Thymus (tissue), 11 donors: Measurements from ENCODE around the gene KRT16. TPM values are rescaled to one million over a fixed set of nuclear protein-coding genes. Genes with fewer than 3 reads are reported as not detected.

Source experiments
- DNase-seq, 9 donors: peaks; one replicate each; pipeline ENCODE4 v3.0.0-alpha.2; 2013; ENCODE audit warnings: low spot score in 9 of 9, low read depth in 6 of 9, missing footprints in 1 of 9
- H3K27ac ChIP-seq, 2 donors: one replicate each; pipeline ENCODE4 v1.5.1; 2013; ENCODE audit warnings: control low read depth in 1 of 2, low read depth in 1 of 2, low read length in 1 of 2, mild to moderate bottlenecking in 1 of 2, moderate library complexity in 1 of 2
- H3K27me3 ChIP-seq, 2 donors: one replicate each; pipeline ENCODE4 v1.5.1; 2013; ENCODE audit warnings: low read length in 1 of 2; ENCODE audit not compliant: control insufficient read depth in 2 of 2, insufficient read depth in 1 of 2
- H3K36me3 ChIP-seq, 2 donors: one replicate each; pipeline ENCODE4 v1.5.1; 2013; ENCODE audit warnings: low read length in 1 of 2, mild to moderate bottlenecking in 1 of 2, moderate library complexity in 1 of 2; ENCODE audit not compliant: control insufficient read depth in 2 of 2, insufficient read depth in 2 of 2
- H3K4me1 ChIP-seq, 2 donors: one replicate each; pipeline ENCODE4 v1.5.1; 2013; ENCODE audit warnings: low read length in 2 of 2; ENCODE audit not compliant: control insufficient read depth in 2 of 2, insufficient read depth in 2 of 2
- H3K4me3 ChIP-seq, 2 donors: one replicate each; pipeline ENCODE4 v1.5.1; 2013; ENCODE audit warnings: low read length in 2 of 2, control low read depth in 1 of 2, mild to moderate bottlenecking in 1 of 2
- H3K9me3 ChIP-seq, 2 donors: one replicate each; pipeline ENCODE4 v1.5.1; 2013; ENCODE audit warnings: low read length in 1 of 2, mild to moderate bottlenecking in 1 of 2; ENCODE audit not compliant: control insufficient read depth in 2 of 2, insufficient read depth in 1 of 2
- WGBS: extraction: QIAGEN DNeasy Blood & Tissue Kit; methylation state at CpG from one replicate; pipeline ENCODE4 v1.1.7; 2013; 5-methylcytosine and 5-hydroxymethylcytosine counted together
- polyA plus RNA-seq: library from polyadenylated mRNA; stranded (reverse); fragments of 200-250 nt; gene quantifications from one replicate; pipeline ENCODE4 v1.2.3, GENCODE V29; 2013
- total RNA-seq: library from RNA; stranded (reverse); fragments of 120-200 nt; gene quantifications from one replicate; pipeline ENCODE4 v1.2.4, GENCODE V29; 2013
- donor health status: healthy.

Gene KRT16
- total and polyA plus RNA-seq, 2 donors, result 7.5 to 262 TPM

DNA sequence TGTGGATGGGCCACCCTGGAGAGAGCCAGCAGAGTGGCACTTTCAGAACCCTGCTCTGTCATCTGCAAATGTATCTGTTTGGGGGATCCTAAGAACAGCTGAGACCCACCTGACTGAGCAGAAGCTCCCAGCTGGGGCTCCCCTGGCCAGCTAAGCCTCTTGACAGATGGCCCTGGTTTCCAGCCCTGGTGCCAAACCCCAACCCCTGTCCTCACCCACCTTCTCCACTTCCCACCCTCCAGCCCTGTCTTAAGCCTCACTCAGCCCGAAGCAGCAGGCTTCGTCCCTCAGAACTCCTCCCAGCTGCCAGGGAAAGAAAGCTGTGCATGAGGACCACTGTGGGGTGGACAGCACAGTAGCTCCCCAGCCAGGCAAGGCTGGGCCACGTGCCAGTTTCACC lies 37.2 kb downstream of the KRT16 start:
- H3K36me3 ChIP-seq, result no peaks in the 10 kb centered on the region
- 82% methylated on average over 3 of the region's 3 CpGs for WGBS
- no peak for DNase-seq
- no peak overlapping the region for H3K4me3 ChIP-seq
- H3K27ac ChIP-seq, result no peak overlapping the region
- H3K27me3 ChIP-seq, result peaks cover 0 to 14% of the 10 kb centered on the region in 2 donors
- peaks cover 0 to 3% of the 10 kb centered on the region in 2 donors for H3K4me1 ChIP-seq
- H3K9me3 ChIP-seq, result no peaks in the 10 kb centered on the region

DNA sequence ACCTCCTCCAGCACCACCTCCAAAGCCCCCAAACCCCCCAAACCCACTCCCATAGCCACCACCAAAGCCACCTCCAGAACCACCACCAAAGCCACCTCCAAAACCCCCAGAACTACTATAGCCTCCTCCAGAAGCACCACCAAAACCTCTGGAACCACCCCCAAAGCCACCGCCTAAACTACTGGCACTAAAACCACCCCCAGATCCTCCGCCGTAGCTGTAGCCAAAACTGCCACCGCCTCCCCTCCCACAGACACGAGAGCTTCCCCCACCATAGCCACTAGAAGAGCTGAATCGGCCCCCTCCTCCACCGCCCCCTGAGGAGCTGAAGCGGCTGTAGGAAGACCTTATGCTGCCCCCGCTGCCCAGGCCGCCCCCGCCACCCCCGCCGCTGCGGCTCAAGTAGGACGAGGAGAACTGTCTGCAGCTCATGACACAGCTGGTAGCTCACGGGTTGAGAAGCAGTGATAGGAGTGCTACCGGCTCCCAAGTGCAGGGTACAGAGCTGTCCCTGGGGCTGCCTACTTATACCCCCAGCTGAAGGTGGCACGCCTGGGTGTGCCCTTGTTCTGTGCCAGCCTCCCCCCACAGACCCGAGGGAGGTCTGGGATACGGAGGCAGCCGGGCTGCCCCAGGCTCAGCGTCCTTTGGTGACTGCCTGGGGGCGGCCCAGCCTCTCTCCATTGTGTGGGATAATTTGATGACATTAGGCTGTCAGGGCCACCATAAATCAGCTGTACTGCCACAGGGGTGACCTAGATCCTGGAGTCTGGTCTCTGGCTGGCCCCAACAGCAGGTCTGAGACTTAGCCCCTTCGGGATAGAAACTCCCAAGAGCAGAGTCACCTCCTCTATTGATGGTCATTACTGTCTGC lies 40.8 kb downstream of the KRT16 start, which contains the start of gene KRT9:
TSS of gene KRT9 (minus strand) at position 499 of the 874 bp plus-strand sequence. CDS start at position 432, 67 bp downstream.
- peaks cover 0 to 7% of the 10 kb centered on the region in 2 donors for H3K27me3 ChIP-seq
- H3K4me3 ChIP-seq, result no peak within 1 kb of the TSS
- H3K9me3 ChIP-seq, result peaks cover 4 to 10% of the 10 kb centered on the region in 2 donors
- no peak within 1 kb of the TSS for H3K27ac ChIP-seq
- H3K36me3 ChIP-seq, result no peaks in the 10 kb centered on the region
- no peaks in the 10 kb centered on the region for H3K4me1 ChIP-seq
- DNase-seq, result no peak
- 79% methylated on average over 24 of the region's 24 CpGs for WGBS

DNA sequence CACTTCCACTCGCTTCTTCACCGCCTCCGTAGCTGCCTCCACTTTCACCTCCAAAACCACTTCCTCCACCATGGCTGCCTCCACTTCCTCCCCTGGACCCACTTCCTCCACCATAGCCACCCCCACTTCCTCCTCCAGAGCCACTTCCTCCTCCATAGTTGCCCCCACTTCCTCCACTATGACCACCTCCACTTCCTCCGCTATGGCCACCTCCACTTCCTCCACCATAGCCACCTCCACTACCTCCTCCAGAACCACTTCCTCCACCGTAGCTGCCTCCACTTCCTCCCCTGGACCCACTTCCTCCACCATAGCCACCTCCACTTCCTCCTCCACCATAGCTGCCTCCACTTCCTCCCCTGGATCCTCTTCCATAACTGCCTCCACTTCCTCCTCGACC lies 45.2 kb downstream of the KRT16 start:
- Histone ChIP-seq H3K9me3 (peaks cover 4 to 10% of the 10 kb centered on the region in 2 donors), H3K27ac (peak overlapping the region in 1 of 2 donors; percentile 64)
- WGBS, result 65% methylated on average over 6 of the region's 6 CpGs

DNA sequence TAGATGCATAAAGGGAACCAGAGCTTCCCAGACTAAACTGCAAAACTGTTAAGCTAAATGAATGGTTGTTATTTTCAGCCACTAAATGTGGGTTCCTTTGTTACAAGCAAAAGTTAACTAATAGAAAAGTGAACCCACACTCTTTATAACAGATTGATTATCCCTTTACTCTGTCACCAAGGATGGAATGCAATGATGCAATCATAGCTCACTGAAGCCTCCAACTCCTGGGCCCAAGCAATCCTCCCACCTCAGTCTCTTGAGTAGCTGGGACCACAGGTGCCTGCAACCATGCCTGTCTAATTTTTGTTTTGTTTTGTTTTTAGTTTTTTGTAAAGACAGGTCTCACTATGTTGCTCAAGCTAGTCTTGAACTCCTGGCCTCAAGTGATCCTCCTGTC lies 47.2 kb downstream of the KRT16 start:
- Histone ChIP-seq H3K4me1 (no peaks in the 10 kb centered on the region), H3K27ac (no peak overlapping the region), H3K27me3 (peaks cover 0 to 4% of the 10 kb centered on the region in 2 donors), H3K4me3 (no peak overlapping the region), H3K9me3 (peaks cover 4 to 10% of the 10 kb centered on the region in 2 donors), H3K36me3 (no peaks in the 10 kb centered on the region)
- DNase-seq, result no peak

More for the DNA sequence above, 45.2 kb downstream of the KRT16 start:
- H3K36me3 ChIP-seq, result no peaks in the 10 kb centered on the region
- H3K4me1 ChIP-seq, result no peaks in the 10 kb centered on the region
- no peak overlapping the region for H3K4me3 ChIP-seq
- H3K27me3 ChIP-seq, result peaks cover 0 to 7% of the 10 kb centered on the region in 2 donors
- DNase-seq, result no peak

DNA sequence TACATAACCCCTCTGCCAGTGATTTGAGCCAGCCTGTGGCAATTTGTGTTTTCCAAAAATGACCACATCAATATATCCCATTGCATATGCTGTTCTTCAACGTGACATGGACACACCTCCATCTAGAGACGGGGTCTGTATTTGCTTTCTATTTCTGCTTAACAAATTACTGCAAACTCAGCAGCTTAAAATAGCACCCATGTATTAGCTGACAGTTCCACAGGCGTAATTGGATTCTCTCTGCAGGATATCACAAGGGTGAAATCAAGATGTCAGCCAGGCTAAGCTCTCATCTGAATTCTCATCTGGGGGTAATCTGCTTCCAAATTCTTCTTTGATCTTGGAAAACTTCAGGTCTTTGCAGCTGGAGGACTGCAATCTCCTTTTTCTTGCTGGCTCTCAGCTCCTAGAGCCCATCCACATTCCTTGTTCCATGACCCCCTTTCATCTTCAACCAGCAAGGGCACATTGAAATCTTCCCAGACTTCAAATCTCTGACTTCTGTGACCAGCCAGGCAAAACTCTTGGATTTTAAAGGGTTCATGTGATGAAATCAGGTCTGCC lies 48.9 kb downstream of the KRT16 start:
- 67% methylated on average over 3 of the region's 3 CpGs for WGBS

DNA sequence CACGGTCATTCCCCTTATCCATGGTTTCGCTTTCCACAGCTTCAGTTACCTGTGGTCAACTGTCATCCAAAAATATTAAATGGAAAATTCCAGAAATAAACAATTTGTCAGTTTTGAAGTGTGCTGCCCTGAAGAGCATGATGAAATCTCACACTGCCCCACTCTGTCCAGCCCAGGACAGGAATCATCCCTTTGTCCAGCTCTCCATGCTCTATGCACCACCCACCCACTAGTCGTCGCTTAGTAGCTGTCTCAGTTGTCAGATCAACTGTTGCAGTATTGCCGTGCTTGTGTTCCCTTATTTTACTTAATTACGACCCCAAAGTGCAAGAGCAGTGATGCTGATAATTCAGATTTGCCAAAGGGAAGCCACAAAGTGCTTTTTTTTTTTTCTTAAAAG lies 51.0 kb downstream of the KRT16 start:
- Histone ChIP-seq H3K4me1 (no peaks in the 10 kb centered on the region), H3K36me3 (no peaks in the 10 kb centered on the region), H3K9me3 (no peaks in the 10 kb centered on the region), H3K4me3 (no peak overlapping the region), H3K27me3 (peaks cover 0 to 9% of the 10 kb centered on the region in 2 donors), H3K27ac (no peak overlapping the region)
- no peak for DNase-seq
- 89% methylated on average over 6 of the region's 6 CpGs for WGBS

More for the DNA sequence above, 48.9 kb downstream of the KRT16 start:
- Histone ChIP-seq H3K27me3 (peaks cover 0 to 6% of the 10 kb centered on the region in 2 donors), H3K36me3 (no peaks in the 10 kb centered on the region), H3K9me3 (peaks cover 4 to 10% of the 10 kb centered on the region in 2 donors), H3K4me3 (no peak overlapping the region), H3K27ac (no peak overlapping the region), H3K4me1 (no peaks in the 10 kb centered on the region)
- DNase-seq, result no peak

Other genes starting within 250 kb of the KRT16 start
- gene KRT33B, start 243.0 kb downstream of the KRT16 start, total RNA-seq, result 1.7 TPM
- 6.1 TPM for gene KRT33B, start 243.0 kb downstream of the KRT16 start, polyA plus RNA-seq
- 0.52 TPM for gene KRT34, start 230.5 kb downstream of the KRT16 start, total RNA-seq
- 1.5 TPM for gene KRT34, start 230.5 kb downstream of the KRT16 start, polyA plus RNA-seq
- 1.9 TPM for gene KRT31, start 215.2 kb downstream of the KRT16 start, total RNA-seq
- 6.4 TPM for gene KRT31, start 215.2 kb downstream of the KRT16 start, polyA plus RNA-seq
- 0.19 TPM for gene KRT37, start 188.2 kb downstream of the KRT16 start, total RNA-seq
- 0.34 TPM for gene KRT37, start 188.2 kb downstream of the KRT16 start, polyA plus RNA-seq
- 0.38 TPM for gene KRT38, start 171.8 kb downstream of the KRT16 start, total RNA-seq
- gene KRT38, start 171.8 kb downstream of the KRT16 start, polyA plus RNA-seq, result 7.9 TPM
- gene KRT32, start 145.4 kb downstream of the KRT16 start, total RNA-seq, result 2.5 TPM
- 2.2 TPM for gene KRT32, start 145.4 kb downstream of the KRT16 start, polyA plus RNA-seq
- gene KRT35, start 131.6 kb downstream of the KRT16 start, total RNA-seq, result 0.05 TPM
- gene KRT35, start 131.6 kb downstream of the KRT16 start, polyA plus RNA-seq, result 0.21 TPM
- 1.2 TPM for gene KRT36, start 122.9 kb downstream of the KRT16 start, total RNA-seq
- 3.5 TPM for gene KRT36, start 122.9 kb downstream of the KRT16 start, polyA plus RNA-seq
- 81.7 TPM for gene KRT13, start 107.2 kb downstream of the KRT16 start, total RNA-seq
- 75.9 TPM for gene KRT13, start 107.2 kb downstream of the KRT16 start, polyA plus RNA-seq
- 191 TPM for gene KRT15, start 93.9 kb downstream of the KRT16 start, total RNA-seq
- 831 TPM for gene KRT15, start 93.9 kb downstream of the KRT16 start, polyA plus RNA-seq
- gene KRT19, start 84.5 kb downstream of the KRT16 start, total RNA-seq, result 296 TPM
- gene KRT19, start 84.5 kb downstream of the KRT16 start, polyA plus RNA-seq, result 758 TPM
- 1.7 TPM for gene KRT9, start 40.7 kb downstream of the KRT16 start, total RNA-seq
- 60.7 TPM for gene KRT9, start 40.7 kb downstream of the KRT16 start, polyA plus RNA-seq
- gene KRT14, start 25.9 kb downstream of the KRT16 start, total RNA-seq, result 20.7 TPM
- 210 TPM for gene KRT14, start 25.9 kb downstream of the KRT16 start, polyA plus RNA-seq
- gene KRT17, start 11.8 kb upstream of the KRT16 start, total RNA-seq, result 195 TPM
- 2,044 TPM for gene KRT17, start 11.8 kb upstream of the KRT16 start, polyA plus RNA-seq
- 145 TPM for gene EIF1, start 76.1 kb upstream of the KRT16 start, total RNA-seq
- gene EIF1, start 76.1 kb upstream of the KRT16 start, polyA plus RNA-seq, result 1,051 TPM
- gene GAST, start 99.6 kb upstream of the KRT16 start, total RNA-seq, result 5.0 TPM
- gene GAST, start 99.6 kb upstream of the KRT16 start, polyA plus RNA-seq, result 77.6 TPM
- gene HAP1, start 121.9 kb upstream of the KRT16 start, total RNA-seq, result 0.33 TPM
- 4.0 TPM for gene HAP1, start 121.9 kb upstream of the KRT16 start, polyA plus RNA-seq
- gene JUP, start 173.9 kb upstream of the KRT16 start, total RNA-seq, result 27.0 TPM
- 87.6 TPM for gene JUP, start 173.9 kb upstream of the KRT16 start, polyA plus RNA-seq
- gene P3H4, start 199.2 kb upstream of the KRT16 start, total RNA-seq, result 4.1 TPM
- 4.8 TPM for gene P3H4, start 199.2 kb upstream of the KRT16 start, polyA plus RNA-seq
- 9.1 TPM for gene FKBP10, start 200.2 kb upstream of the KRT16 start, total RNA-seq
- gene FKBP10, start 200.2 kb upstream of the KRT16 start, polyA plus RNA-seq, result 9.6 TPM
- 29.9 TPM for gene NT5C3B, start 223.5 kb upstream of the KRT16 start, total RNA-seq
- gene NT5C3B, start 223.5 kb upstream of the KRT16 start, polyA plus RNA-seq, result 57.3 TPM
- gene KLHL10, start 225.1 kb upstream of the KRT16 start, total RNA-seq, result not detected
- 0.14 TPM for gene KLHL10, start 225.1 kb upstream of the KRT16 start, polyA plus RNA-seq